COR-L47 (cell line): ENCODE results near the gene VAMP1.
A peak's percentile ranks its signal among the peaks of the same experiment; 100 is the strongest.

ENCODE experiments used
- DNase-seq: peaks from one replicate; lab custom pipeline; 2025; lab: John Stamatoyannopoulos, UW

The VAMP1 gene

DNA sequence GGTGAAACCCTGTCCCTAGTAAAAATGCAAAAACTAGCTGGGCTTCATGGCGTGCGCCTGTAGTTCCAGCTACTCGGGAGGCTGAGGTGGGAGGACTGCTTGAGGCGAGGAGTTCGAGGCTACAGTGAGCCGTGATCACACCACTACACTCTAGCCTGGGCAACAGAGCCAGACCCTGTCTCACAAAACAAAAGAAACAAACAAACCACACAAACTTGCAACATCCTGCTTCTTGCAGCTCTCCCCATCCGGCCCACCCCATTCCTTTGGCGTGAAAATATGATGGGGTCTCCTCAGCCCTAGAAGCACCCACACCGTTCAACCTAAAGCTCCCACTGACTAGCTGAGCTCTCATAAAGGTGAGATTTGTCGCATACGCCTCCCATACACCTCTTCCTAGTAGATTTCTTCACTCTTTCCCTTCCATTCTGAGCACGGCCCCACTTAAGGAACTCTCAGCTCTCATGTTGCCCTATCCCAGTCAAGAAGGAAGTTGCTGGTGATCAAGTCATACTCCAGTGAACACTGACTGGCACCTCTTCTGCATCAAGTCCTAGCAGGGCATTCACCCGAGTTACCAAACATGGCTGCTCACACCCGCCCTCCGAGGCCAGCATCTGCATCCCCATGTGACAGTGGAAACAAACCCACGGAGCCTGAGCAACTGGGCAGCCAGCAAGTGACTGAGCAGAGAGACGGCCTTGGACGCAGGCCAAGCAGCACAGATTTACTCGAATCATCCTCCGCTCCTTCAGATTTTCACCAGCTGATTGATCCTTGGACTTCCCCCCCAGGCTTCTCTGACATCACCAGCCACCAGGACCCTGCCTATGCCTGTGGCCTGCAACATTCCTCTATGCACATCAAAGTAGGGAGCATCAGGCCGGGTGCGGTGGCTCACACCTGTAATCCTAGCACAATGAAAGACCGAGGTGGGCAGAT lies 44.6 kb downstream of the VAMP1 start:
- DNase-seq = no peak

DNA sequence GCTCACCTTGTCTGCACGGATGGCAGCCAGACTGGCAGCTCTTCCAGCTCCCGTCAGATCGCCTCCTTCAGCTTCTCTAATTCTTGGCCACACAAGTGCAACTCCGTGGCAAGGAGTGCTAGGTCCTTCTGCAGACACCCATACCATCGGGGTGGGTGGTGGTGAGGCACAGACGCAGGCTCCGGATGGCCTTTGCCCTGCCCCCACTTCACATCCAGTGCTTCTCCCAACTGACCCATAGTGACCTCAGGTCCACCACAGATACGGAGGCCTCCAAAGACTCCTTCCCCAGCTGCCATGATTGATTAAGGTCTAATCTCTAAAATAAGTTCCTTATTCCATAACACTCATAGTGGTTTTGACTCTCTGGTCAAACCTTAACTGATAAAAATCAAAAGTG lies 45.6 kb downstream of the VAMP1 start:
- DNase-seq = no peak

- DNase-seq = no peak
Measured at GRCh38 chr12:6424008-6424347, 46.5 kb downstream of the VAMP1 start.

DNA sequence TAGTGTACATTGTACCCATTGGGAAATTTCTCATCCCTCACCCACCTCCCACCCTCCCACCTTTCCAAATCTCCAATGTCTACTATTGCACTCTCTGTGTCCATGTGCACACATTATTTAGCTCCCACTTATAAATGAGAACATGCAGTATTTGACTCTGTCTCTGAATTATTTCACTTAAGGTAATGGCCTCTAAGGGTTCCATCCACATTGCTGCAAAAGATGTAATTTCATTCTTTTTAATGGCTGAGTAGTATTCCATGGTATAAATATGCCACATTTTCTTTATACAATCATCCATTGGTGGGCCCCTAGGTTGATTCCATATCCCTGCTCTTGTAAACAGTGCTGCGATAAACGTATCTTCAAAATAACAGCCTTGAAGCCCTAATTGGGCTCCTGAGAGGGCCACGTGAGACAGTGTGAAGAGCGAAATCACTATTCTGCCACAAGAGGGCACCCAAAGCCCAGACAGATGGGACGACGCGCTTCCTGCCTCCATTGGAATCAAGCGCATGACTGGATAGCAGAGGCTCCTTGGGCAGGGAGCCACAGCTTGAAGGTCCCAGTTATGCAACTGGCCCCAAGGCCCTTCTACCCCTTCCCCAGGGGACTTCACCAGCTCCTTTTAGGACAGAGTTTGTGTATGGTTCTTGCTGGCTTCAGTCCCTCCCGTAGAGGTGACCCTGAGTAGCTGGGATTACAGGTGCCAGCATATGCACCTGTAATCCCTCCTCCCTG lies 47.0 kb downstream of the VAMP1 start:
- peak; percentile 64 for DNase-seq

- no peak for DNase-seq
Measured at GRCh38 chr12:6420364-6420763, 50.1 kb downstream of the VAMP1 start.

- no peak for DNase-seq
Measured at GRCh38 chr12:6418796-6419195, 51.7 kb downstream of the VAMP1 start.

DNA sequence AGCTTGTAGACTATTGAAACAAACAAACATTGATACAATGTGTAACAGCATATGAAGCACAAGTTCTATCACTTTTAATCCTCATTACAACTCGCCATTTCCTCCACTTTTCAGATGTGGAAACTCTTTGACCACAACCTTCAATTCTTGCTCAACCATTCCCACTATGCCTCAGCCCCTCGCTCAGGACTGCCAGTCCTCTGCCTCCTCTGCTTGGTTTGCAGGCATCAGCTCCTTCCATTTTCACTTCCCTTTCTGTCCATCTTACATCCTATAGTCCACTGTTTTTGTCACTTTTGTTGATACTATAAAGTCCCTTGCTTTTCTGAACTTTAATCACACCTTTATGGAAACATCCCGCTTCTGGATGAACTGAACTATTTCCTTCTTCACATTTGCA lies 53.9 kb downstream of the VAMP1 start:
- no peak for DNase-seq
